Thyroid gland (tissue), 4 donors: ENCODE measurements around the gene CCDC15. TPM values are rescaled to one million over a fixed set of nuclear protein-coding genes. Genes with fewer than 3 reads are reported as not detected.

Experiments used
- DNase-seq, 2 donors: peaks; one replicate each; pipeline ENCODE4 v3.0.0-alpha.2; 2019
- H3K27ac ChIP-seq, 3 donors: fragments of 200-600 bp; sonication (generic); 1 replicate in 2 of 3; 2 replicates in 1 of 3; pipeline ENCODE4 v1.5.1; 2016 to 2019; ENCODE audit warnings: mild to moderate bottlenecking in 1 of 3, moderate library complexity in 1 of 3
- H3K27me3 ChIP-seq: fragments of 200-600 bp; sonication (generic); one replicate; pipeline ENCODE4 v1.5.1; 2019
- H3K36me3 ChIP-seq, 2 donors: fragments of 200-600 bp; sonication (generic); one replicate each; pipeline ENCODE4 v1.5.1; 2016 to 2019
- H3K4me1 ChIP-seq, 2 donors: fragments of 200-600 bp; sonication (generic); one replicate each; pipeline ENCODE4 v1.5.1; 2017 to 2019
- H3K4me3 ChIP-seq, 3 donors: fragments of 200-600 bp; sonication (generic); replicated peaks in 1 of 3; 1 replicate in 2 of 3; 2 replicates in 1 of 3; pipeline ENCODE4 v1.5.1; 2016; ENCODE audit warnings: mild to moderate bottlenecking in 1 of 3
- H3K9me3 ChIP-seq: fragments of 200-600 bp; sonication (generic); one replicate; pipeline ENCODE4 v1.5.1; 2017
- CTCF ChIP-seq, 6 experiments: fragments of 200-600 bp in 3 of 6; fragments of 450-650 bp in 3 of 6; sonication (generic) in 3 of 6; IDR thresholded peaks; one replicate each; pipeline ENCODE4 v1.5.1; 2016 to 2019; ENCODE audit warnings: antibody characterized with exemption in 6 of 6, mild to moderate bottlenecking in 2 of 6, inconsistent platforms in 1 of 6, moderate library complexity in 1 of 6
- POLR2A ChIP-seq, 2 donors: fragments of 450-650 bp; IDR thresholded peaks; one replicate each; pipeline ENCODE4 v1.6.1; 2017; ENCODE audit warnings: antibody characterized with exemption in 2 of 2, mild to moderate bottlenecking in 2 of 2, moderate library complexity in 1 of 2
- WGBS, 2 donors: methylation state at CpG; one replicate each; pipeline ENCODE4 v1.1.5; 2017; 5-methylcytosine and 5-hydroxymethylcytosine counted together
- intact Hi-C: fragments of 100-400 bp; cut with DNase I; formaldehyde crosslinking; loops from one replicate; pipeline ENCODE4 v1.15.1; 2023
- total RNA-seq, 4 donors: library from RNA; depleted of rRNA; stranded (reverse); fragments of >200 nt; gene quantifications; one replicate each; pipeline ENCODE4 v1.2.3, GENCODE V29; 2016

The CCDC15 gene
- total RNA-seq, 4 donors from 2014 or later = 0.33 to 2.8 (median 1.1) TPM

- 85% methylated on average over 18 of the region's 18 CpGs for WGBS, 2 donors
- H3K4me3 ChIP-seq = no peak within 1 kb of the TSS
- no peaks in the 10 kb centered on the region for H3K9me3 ChIP-seq
- intact Hi-C loops = no loop called here
- H3K27ac ChIP-seq = no peak within 1 kb of the TSS
- no peaks in the 10 kb centered on the region for H3K27me3 ChIP-seq
- no peak for TF ChIP-seq POLR2A (IDR thresholded peaks at IDR 0.05)
- TF ChIP-seq CTCF (IDR thresholded peaks at IDR 0.05) = no peak
- H3K36me3 ChIP-seq = no peaks in the 10 kb centered on the region
- no peaks in the 10 kb centered on the region for H3K4me1 ChIP-seq
- DNase-seq = no peak
Measured at GRCh38 chr11:124935548-124936514, 18.2 kb upstream of the CCDC15 start, which contains the start of gene HEPACAM. Gene HEPACAM, minus strand, starts transcription at chr11:124936047. Its CDS starts 41 bp downstream, at chr11:124936006.

- Histone ChIP-seq H3K4me1 (no peaks in the 10 kb centered on the region), H3K27me3 (no peaks in the 10 kb centered on the region), H3K4me3 (no peak overlapping the region), H3K9me3 (no peaks in the 10 kb centered on the region), H3K27ac (no peak overlapping the region), H3K36me3 (no peaks in the 10 kb centered on the region)
- intact Hi-C loops = no loop called here
- TF ChIP-seq POLR2A (IDR thresholded peaks at IDR 0.05) = no peak
- no peak for TF ChIP-seq CTCF (IDR thresholded peaks at IDR 0.05)
- 87 to 88% methylated on average over 3 of the region's 3 CpGs for WGBS, 2 donors
- no peak for DNase-seq
Measured at GRCh38 chr11:124937336-124937935, 16.6 kb upstream of the CCDC15 start.

- no peak for DNase-seq
Measured at GRCh38 chr11:124938206-124938765, 15.7 kb upstream of the CCDC15 start.

GRCh38 chr11:124938970-124939369 is 15.0 kb upstream of the CCDC15 start:
- DNase-seq = no peak
- no peak overlapping the region for H3K4me3 ChIP-seq
- H3K27me3 ChIP-seq = no peaks in the 10 kb centered on the region
- H3K4me1 ChIP-seq = no peaks in the 10 kb centered on the region
- no peaks in the 10 kb centered on the region for H3K9me3 ChIP-seq
- intact Hi-C loops = no loop called here
- no peaks in the 10 kb centered on the region for H3K36me3 ChIP-seq
- H3K27ac ChIP-seq = no peak overlapping the region
- TF ChIP-seq CTCF (IDR thresholded peaks at IDR 0.05) (no peak), POLR2A (IDR thresholded peaks at IDR 0.05) (no peak)
- 69 to 74% methylated on average over 6 of the region's 6 CpGs for WGBS, 2 donors

More at GRCh38 chr11:124938206-124938765, 15.7 kb upstream of the CCDC15 start:
- Histone ChIP-seq H3K4me3 (no peak overlapping the region), H3K4me1 (no peaks in the 10 kb centered on the region), H3K27ac (no peak overlapping the region), H3K27me3 (no peaks in the 10 kb centered on the region), H3K9me3 (no peaks in the 10 kb centered on the region), H3K36me3 (no peaks in the 10 kb centered on the region)
- TF ChIP-seq POLR2A (IDR thresholded peaks at IDR 0.05) = no peak
- TF ChIP-seq CTCF (IDR thresholded peaks at IDR 0.05) = no peak
- intact Hi-C loops = no loop called here
- WGBS, 2 donors = 83 to 86% methylated on average over 6 of the region's 6 CpGs
